Activated CD8-positive, alpha-beta memory T cell treated with anti-CD3 and anti-CD28 coated beads for 36 hours (primary cell): ENCODE data around the gene PSENEN. TPM values are rescaled to one million over a fixed set of nuclear protein-coding genes. Genes with fewer than 3 reads are reported as not detected.

Experiments used
- CTCF ChIA-PET: fragments of 350-600 bp; sonication (Branson Sonifier 250); formaldehyde crosslinking; loops from one replicate; lab custom pipeline; 2021; ENCODE audit warnings: antibody characterized with exemption; lab: Charles Lee
- POLR2A ChIA-PET: fragments of 350-600 bp; sonication (Branson Sonifier 250); formaldehyde crosslinking; loops from one replicate; lab custom pipeline; 2021; ENCODE audit warnings: antibody characterized with exemption; lab: Charles Lee
- total RNA-seq, 2 experiments: library from RNA; stranded (reverse); gene quantifications; one replicate each; pipeline ENCODE4 v1.2.3, GENCODE V29; 2021

Gene PSENEN
- total RNA-seq, 2 experiments from 2014 or later, result 50.8 to 53.4 TPM

- POLR2A ChIA-PET, result interaction anchor here (0.6 to 2.0 kb wide), 6 partner anchors 14 to 152 kb away, joined by 3 to 26 read pairs (median 8); no protein-coding TSS in a partner anchor
- CTCF ChIA-PET, result interaction anchor here (0.9 to 2.0 kb wide), 6 partner anchors 16 to 193 kb away, joined by 3 to 10 read pairs (median 6); partner anchors contain the start of gene KMT2B
These were observed 6.0 kb upstream of the PSENEN start for GRCh38 chr19:35739275-35740107.

GRCh38 chr19:35740108-35740422 lies 5.4 kb upstream of the PSENEN start:
- ChIA-PET POLR2A (interaction anchor here (0.6 to 2.0 kb wide), 6 partner anchors 15 to 152 kb away, joined by 3 to 26 read pairs (median 8); no protein-coding TSS in a partner anchor), CTCF (interaction anchor here (0.8 to 2.0 kb wide), 11 partner anchors 8 to 192 kb away, joined by 3 to 10 read pairs (median 4); partner anchors contain the start of gene KMT2B)

- ChIA-PET CTCF (interaction anchor here (0.8 to 2.0 kb wide), 10 partner anchors 9 to 192 kb away, joined by 3 to 10 read pairs (median 4); partner anchors contain the start of gene KMT2B), POLR2A (interaction anchor here (0.8 to 2.0 kb wide), 6 partner anchors 15 to 92 kb away, joined by 3 to 26 read pairs (median 8); partner anchors contain the start of gene COX6B1)
These were observed 4.8 kb upstream of the PSENEN start for GRCh38 chr19:35740423-35741202.

DNA sequence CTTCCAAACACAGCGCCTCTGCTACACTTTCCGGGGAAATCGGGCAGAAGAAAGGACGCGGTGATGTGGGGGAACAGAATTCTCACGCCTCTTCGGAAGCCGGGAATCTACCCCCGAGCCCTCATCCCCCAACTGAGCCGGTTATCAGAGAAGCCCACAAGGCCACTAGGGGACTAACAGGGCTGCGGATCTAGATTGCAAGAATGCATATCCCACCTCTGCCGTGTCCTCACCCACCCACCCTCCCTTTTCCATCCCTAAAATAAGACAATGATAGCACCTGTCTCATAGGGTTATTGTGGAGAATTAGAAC lies 4.3 kb upstream of the PSENEN start:
- ChIA-PET CTCF (interaction anchor here (1.0 to 2.0 kb wide), 7 partner anchors 21 to 191 kb away, joined by 3 to 10 read pairs (median 6); partner anchors contain the start of gene KMT2B), POLR2A (interaction anchor here (0.8 to 2.0 kb wide), 4 partner anchors 23 to 93 kb away, joined by 3 to 26 read pairs (median 9); partner anchors contain the start of gene COX6B1)

DNA sequence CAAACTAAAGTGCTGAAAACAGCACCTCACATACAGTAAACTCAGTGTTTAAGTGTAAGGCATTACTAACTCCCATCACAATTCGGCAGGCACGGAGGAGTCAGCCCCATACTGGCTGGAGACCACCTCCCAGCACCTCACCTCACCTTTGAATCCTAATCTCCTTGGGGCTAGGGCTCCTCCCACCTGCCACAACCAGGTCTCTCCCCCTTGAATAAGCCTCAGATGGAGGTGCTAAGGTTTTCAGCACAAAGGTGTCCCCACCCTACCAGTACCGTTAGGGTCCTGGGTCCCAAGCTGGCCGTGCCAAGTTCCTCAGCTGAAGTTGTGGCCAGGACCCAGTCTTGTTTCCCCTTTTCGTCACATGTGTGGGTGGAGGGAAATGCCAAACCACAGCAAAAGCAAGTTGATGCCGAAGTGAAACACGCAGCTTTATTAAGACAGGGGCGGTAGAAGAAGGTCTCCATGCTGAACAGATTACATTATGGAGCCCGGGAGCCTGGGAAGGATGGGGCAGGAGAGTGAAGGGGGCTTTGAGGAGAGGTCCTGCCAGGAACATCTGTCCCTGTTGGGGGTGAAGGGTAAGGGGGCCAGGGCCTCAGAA lies 3.2 kb upstream of the PSENEN start, which contains the start of gene IGFLR1:
Gene IGFLR1 (minus strand): TSS at position 332 of the 604 bp plus-strand sequence. CDS start 1,272 bp downstream, outside the sequence.
- ChIA-PET POLR2A (interaction anchor here (0.5 to 2.2 kb wide), 4 partner anchors 15 to 40 kb away, joined by 3 to 9 read pairs (median 5); no protein-coding TSS in a partner anchor), CTCF (interaction anchor here (1.1 to 1.6 kb wide), 3 partner anchors 14 to 48 kb away, joined by 3 to 7 read pairs (median 6); no protein-coding TSS in a partner anchor)

DNA sequence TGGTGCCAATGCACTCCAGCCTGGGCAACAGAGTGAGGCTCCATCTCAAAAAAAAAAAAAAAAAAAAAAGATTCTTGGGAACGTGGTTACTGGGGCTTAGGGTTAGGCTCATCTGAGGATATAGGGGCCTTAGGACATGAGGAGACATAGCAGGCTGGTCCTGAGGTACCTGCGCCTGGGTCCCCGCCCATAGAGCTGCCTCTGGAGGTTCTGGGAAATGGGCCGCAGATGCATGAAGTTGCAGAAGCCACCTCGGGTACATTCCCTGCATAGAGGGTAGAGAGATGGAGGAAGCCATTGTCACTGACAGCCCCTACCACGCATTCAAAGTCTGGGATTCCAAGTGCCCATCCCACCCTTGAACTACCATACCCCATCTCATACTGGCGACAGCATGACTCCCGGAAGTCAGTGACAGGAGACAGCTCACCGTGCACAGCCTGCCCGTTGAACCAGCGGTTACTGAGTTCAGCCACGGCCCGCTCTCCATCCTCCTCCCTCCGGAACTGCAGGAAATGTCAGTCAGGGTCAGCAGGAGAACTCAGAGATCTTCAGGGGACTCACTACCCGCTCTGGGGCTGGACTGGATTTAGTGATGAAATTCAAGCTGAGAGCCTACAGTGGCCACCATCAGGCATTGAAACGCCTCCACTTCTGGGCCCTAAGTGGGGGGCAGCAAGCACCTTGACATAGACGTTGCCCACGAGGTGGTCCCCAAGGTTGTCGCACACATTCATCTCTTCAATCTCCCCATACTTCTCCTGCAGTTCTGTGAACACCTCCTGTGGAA lies 1.6 kb upstream of the PSENEN start:
- ChIA-PET CTCF (interaction anchor here (0.7 to 1.6 kb wide), 7 partner anchors 20 to 190 kb away, joined by 3 to 8 read pairs (median 4); partner anchors contain the start of genes NFKBID and ZBTB32), POLR2A (interaction anchor here (0.9 to 2.2 kb wide), 5 partner anchors 14 to 42 kb away, joined by 3 to 17 read pairs (median 6); no protein-coding TSS in a partner anchor)

DNA sequence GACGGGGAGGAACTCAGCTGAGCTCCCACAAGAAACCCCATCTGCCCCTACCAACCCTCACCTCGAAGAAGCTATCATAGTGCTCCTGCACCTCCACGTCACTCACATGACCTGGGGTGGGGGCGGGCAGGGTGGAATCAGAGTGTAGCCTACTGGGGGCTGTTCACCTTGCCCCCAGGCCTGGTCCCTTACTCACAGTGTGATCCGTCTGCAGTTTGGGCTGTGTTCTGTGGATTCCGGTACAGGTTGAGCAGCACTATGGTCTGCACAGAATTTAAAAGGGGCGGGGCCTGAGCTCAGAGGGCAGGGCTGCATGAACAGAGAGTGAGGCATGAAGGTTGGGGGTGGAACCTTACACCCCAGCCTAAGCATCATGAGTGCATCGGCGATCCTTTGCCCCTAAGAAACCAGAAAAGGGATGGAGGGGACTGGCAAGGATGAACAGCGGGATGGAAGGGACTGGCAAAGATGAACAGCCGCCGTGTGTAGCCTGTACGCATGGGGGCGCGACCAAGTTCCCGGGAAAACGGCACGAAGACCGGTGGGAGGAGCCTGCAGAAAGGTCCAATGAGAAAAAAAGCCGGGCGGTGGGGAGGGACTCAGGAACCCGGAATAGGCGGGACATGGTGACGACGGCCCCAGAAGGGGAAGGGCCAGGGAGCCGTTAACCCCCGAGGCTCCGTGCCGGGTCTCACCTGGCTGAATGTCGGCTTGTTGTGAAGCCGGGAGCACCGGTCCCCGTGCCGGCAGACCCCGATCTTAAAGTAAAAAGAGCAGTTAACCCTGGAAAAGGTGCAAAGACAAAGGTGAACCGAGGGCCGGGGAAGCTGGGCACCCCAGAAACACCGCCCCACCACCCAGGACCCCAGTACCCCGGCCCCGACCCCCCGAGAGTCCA lies 772 bp upstream of the PSENEN start:
- ChIA-PET CTCF (interaction anchor here (0.6 to 1.6 kb wide), 6 partner anchors 18 to 187 kb away, joined by 3 to 8 read pairs (median 4); partner anchors contain the start of gene NFKBID), POLR2A (interaction anchor here (0.6 to 2.2 kb wide), 10 partner anchors 13 to 57 kb away, joined by 3 to 17 read pairs (median 6); no protein-coding TSS in a partner anchor)

DNA sequence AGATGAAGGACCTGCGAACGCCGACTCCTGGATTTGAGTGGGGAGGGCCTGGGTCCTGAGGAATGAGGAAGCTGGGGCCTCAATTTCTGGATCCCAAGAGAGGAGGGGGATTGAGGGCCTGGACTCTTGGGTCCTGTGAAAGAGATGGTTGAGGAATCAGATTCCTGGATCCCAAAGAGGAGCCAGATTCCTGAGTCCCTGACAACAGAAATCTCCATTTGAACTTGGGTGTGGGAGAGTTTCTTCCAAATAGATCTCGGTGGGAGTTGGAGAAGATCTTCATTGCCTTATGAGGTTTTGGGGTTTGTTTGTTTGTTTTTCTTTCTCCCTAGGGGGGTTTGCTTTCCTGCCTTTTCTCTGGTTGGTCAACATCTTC lies 624 bp downstream of the PSENEN start:
- CTCF ChIA-PET, result interaction anchor here (0.9 kb wide), 1 partner anchor 52 kb away, joined by 3 read pairs; no protein-coding TSS in a partner anchor
- POLR2A ChIA-PET, result interaction anchor here (1.0 to 1.5 kb wide), 4 partner anchors 27 to 44 kb away, joined by 4 to 6 read pairs (median 6); no protein-coding TSS in a partner anchor

DNA sequence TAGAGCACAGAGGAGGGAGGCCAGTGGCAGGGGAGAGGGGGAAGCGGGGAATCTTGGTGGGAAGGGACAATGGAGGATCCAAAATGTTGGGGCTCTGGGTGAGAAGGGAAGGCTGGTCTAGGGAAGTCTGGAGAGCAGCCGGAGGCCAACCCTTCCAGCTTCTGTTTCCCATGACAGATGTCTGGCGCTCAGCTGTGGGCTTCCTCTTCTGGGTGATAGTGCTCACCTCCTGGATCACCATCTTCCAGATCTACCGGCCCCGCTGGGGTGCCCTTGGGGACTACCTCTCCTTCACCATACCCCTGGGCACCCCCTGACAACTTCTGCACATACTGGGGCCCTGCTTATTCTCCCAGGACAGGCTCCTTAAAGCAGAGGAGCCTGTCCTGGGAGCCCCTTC lies 1.1 kb downstream of the PSENEN start:
- CTCF ChIA-PET, result no interaction called here
- POLR2A ChIA-PET, result interaction anchor here (1.5 kb wide), 1 partner anchor 44 kb away, joined by 6 read pairs; no protein-coding TSS in a partner anchor

DNA sequence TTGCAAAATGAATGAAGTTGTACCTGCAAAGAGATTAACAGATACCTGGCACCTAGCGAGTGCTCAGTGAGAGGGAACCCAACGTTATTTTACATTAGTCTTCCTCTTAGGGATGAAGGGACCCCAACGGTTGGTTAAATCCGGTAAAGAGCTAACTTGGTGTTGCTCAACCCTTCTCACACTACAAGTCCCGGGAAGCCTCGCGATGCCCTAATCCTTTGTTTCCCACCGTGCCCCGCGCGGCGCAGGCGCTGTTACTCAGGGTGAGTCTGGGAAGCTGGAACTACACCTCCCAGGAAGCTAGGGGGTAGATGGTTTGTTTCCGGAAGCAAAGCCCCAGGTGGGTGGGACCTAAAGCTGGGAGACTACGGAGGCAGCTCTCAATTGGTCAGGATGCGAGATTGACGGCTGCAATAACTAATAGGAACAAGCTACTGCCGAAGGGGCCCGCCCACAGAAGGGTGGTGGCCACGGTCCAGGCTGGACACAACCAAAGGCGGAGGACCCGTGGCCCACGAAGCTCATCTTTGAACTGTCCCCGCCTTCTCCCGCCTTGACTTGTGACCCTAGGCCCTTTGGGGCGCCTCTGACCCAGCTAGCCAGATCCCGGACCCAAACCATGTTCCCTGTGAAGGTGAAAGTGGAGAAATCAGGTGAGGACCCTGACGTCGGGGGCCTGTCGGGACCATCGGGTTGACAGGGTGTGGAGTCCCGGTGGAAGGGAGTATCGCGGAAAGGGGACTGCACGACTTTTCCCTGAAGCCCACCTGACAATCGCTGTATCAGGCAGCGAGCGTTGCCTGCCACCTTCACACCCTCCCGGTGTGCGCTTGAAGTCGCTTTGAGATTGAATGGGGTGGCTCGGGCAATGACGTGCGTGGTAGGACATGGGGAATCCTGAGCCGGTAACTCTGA lies 2.9 kb downstream of the PSENEN start, which contains the start of gene LIN37:
Gene LIN37 (plus strand): TSS at position 471 of the 915 bp plus-strand sequence. CDS start 149 bp downstream, at position 620.
- CTCF ChIA-PET, result interaction anchor here (0.5 to 2.2 kb wide), 7 partner anchors 10 to 183 kb away, joined by 3 to 9 read pairs (median 4); partner anchors contain the start of genes PMIS2 and PROSER3

DNA sequence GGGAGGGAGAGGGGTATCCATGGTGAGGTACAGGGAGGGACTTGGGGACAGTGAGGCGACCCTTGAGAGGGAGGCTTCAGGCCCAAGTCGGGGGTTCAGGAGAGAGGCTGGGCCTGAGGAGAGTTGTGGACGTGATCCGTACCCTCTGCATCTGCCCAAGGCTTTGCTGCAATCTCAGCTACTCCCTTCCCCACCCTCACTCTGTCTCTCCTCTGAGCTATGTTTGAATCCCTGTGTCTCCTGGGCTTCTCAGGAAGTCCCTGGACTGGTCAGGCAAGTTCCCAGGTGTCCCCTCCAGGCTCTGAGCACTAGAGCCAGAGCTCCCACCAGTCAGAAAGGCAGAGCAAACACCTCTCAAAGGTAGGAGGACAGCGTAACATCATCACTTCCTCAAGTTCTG lies 4.7 kb downstream of the PSENEN start:
- CTCF ChIA-PET, result no interaction called here
- POLR2A ChIA-PET, result no interaction called here

More for the DNA sequence above, 2.9 kb downstream of the PSENEN start, which contains the start of gene LIN37:
- POLR2A ChIA-PET, result interaction anchor here (0.6 to 0.9 kb wide), 5 partner anchors 9 to 136 kb away, joined by 3 to 13 read pairs (median 4); partner anchors contain the start of gene HSPB6

DNA sequence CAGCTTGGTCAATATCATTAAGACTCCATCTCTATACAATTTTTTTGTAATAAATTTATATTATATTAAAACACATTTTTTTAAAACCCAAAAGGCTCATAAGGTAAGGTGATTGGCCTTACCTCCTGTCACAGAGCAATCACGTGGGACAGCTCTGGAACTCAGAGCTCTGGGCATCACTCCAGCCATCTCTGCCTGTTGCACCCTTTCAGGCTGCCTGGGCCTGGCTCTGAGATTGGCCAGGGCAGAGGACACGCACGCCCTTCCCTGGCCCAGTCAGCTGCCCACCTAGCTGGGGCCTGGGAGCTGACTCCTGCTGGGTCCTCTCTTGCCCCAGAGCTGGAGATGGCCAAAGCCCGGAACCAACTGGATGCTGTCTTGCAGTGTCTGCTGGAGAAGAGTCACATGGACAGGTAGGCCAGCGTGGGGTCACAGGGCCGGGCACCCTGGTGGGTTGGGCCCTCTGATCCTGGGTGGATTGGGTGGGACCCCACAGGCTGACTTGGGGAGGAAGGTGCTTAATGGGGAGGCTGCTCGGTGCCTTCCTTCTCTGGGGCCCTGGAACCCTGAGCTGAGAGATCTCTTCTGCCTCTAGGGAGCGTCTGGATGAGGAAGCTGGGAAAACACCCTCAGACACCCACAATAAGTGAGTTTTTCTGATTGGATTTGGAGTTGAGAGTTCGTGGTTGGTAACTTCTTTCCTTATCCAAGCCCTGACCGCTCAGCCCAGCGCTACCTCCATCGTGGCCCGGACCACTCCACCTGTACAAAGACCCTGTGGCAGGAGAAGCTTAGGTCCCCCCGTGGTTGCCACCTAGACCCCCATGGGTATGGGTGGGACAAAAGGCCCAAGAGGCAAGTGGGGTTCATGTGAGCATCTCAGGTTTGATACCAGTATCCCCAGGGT lies 6.6 kb downstream of the PSENEN start:
- ChIA-PET CTCF (no interaction called here), POLR2A (interaction anchor here (1.1 kb wide), 1 partner anchor 242 kb away, joined by 3 read pairs; no protein-coding TSS in a partner anchor)

DNA sequence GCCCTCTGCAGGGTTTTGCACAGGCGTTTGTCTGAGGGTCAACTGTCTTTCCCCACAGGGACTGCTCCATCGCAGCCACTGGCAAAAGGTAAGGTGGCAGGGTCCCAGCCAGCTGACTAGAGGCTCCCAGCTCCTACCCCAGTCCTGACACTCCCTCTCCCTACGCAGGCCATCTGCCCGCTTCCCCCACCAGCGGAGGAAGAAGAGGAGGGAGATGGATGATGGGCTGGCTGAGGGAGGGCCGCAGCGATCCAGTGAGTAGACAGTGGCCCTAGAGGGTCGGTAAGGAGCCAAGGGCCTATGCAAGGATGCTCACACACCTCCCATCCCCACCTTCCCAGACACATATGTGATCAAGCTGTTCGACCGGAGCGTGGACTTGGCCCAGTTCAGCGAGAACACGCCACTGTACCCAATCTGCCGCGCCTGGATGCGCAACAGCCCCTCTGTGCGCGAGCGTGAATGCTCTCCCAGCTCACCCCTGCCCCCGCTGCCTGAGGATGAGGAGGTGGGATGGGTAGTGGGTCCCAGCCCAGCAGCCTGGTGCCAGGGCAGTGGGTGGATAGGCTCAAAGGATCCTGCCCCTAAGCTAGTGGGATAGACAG lies 7.4 kb downstream of the PSENEN start:
- ChIA-PET CTCF (no interaction called here), POLR2A (no interaction called here)
